ENCODE data around the gene COL23A1. TPM values are rescaled to one million over a fixed set of nuclear protein-coding genes. Genes with fewer than 3 reads are reported as not detected.

The COL23A1 gene
- total RNA-seq, 1 donor from 2014 or later: 4.3 TPM

GRCh38 chr5:178252258-178252657 is 337.9 kb downstream of the COL23A1 start:
- intact Hi-C loops (cut with DNase I): no loop called here

GRCh38 chr5:178250263-178250662 is 339.9 kb downstream of the COL23A1 start:
- Histone ChIP-seq H3K9me3 (no peaks in the 10 kb centered on the region), H3K27me3 (no peaks in the 10 kb centered on the region), H3K4me3 (no peak overlapping the region), H3K36me3 (no peaks in the 10 kb centered on the region), H3K27ac (no peak overlapping the region), H3K4me1 (no peaks in the 10 kb centered on the region)
- no peak for DNase-seq (ENCODE audit: low spot score in 2 of 2)
- intact Hi-C loops (cut with DNase I): no loop called here
- no peak for TF ChIP-seq CTCF (IDR thresholded peaks at IDR 0.05)

More at GRCh38 chr5:178252258-178252657, 337.9 kb downstream of the COL23A1 start:
- Histone ChIP-seq H3K4me1 (no peaks in the 10 kb centered on the region), H3K27ac (no peak overlapping the region), H3K27me3 (no peaks in the 10 kb centered on the region), H3K9me3 (no peaks in the 10 kb centered on the region), H3K36me3 (no peaks in the 10 kb centered on the region), H3K4me3 (no peak overlapping the region)
- no peak for DNase-seq (ENCODE audit: low spot score in 2 of 2)
- TF ChIP-seq CTCF (IDR thresholded peaks at IDR 0.05): no peak

GRCh38 chr5:178249191-178249989 is 340.8 kb downstream of the COL23A1 start:
- DNase-seq (ENCODE audit: low spot score in 2 of 2): no peak
- intact Hi-C loops (cut with DNase I): no loop called here
- no peak overlapping the region for H3K4me3 ChIP-seq

GRCh38 chr5:178248750-178249149 is 341.4 kb downstream of the COL23A1 start:
- Histone ChIP-seq H3K9me3 (no peaks in the 10 kb centered on the region), H3K27ac (no peak overlapping the region), H3K4me3 (no peak overlapping the region), H3K36me3 (no peaks in the 10 kb centered on the region), H3K27me3 (no peaks in the 10 kb centered on the region), H3K4me1 (no peaks in the 10 kb centered on the region)
- intact Hi-C loops (cut with DNase I): no loop called here
- no peak for TF ChIP-seq CTCF (IDR thresholded peaks at IDR 0.05)
- no peak for DNase-seq (ENCODE audit: low spot score in 2 of 2)

More at GRCh38 chr5:178249191-178249989, 340.8 kb downstream of the COL23A1 start:
- no peaks in the 10 kb centered on the region for H3K4me1 ChIP-seq
- no peaks in the 10 kb centered on the region for H3K27me3 ChIP-seq
- H3K27ac ChIP-seq: no peak overlapping the region
- TF ChIP-seq CTCF (IDR thresholded peaks at IDR 0.05): no peak
- no peaks in the 10 kb centered on the region for H3K9me3 ChIP-seq
- no peaks in the 10 kb centered on the region for H3K36me3 ChIP-seq

- H3K4me1 ChIP-seq: no peaks in the 10 kb centered on the region
- no peaks in the 10 kb centered on the region for H3K36me3 ChIP-seq
- DNase-seq (ENCODE audit: low spot score in 2 of 2): no peak
- no peak for TF ChIP-seq CTCF (IDR thresholded peaks at IDR 0.05)
- no peak overlapping the region for H3K4me3 ChIP-seq
- no peaks in the 10 kb centered on the region for H3K27me3 ChIP-seq
- H3K27ac ChIP-seq: no peak overlapping the region
- intact Hi-C loops (cut with DNase I): no loop called here
- no peaks in the 10 kb centered on the region for H3K9me3 ChIP-seq
These were observed 342.4 kb downstream of the COL23A1 start for GRCh38 chr5:178247481-178248456.

Measured in ascending aorta (tissue), 2 donors.